NCI-H526 (cell line): ENCODE measurements around the gene TMEM176B.
"Not testable (repeated sequence)": the region's sequence is repeated elsewhere in the genome, so short reads cannot be mapped to it uniquely, and the experiment has no call there.

Source experiments
- DNase-seq, 2 experiments: peaks; one replicate each; lab custom pipeline; 2025; lab: John Stamatoyannopoulos, UW

The TMEM176B gene

GRCh38 chr7:150790416-150791075 is 9.6 kb downstream of the TMEM176B start:
- no peak for DNase-seq

DNA sequence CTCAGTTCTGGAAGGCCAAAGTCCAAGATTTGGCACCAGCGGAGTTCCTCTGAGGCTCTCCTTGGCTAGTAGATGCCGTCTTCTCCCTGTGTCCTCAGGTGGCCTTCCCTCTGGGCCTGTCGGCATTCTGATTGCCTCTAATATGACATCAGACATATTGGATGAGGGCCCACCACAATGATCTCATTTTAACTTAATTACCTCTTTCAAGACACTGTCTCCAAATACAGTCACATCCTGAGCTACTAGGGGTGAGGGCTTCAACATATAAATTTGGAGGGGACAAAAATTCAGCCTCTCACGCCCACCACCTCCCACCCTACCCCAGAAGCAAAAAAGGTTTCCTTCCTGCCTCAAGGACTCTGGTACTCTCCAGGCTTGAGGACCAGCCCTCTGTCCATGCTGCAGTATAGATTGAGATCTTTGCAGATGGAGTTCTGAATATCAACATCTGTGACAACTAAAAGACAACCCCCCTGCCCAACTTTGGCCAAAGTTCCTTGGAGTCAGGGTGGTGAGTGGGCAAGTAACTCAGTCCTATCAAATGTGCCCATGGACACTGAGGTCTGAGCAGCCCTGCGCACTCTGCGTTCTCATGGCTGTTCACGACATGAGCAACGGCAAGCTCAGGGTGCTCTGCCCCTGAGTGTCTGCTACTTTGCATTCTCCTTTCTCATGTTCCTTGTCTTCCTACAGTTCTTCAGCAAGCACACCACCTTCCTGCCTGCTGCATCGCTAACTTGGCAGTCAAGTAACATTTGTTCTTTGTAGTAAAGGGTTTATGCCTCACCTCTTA is 11.5 kb downstream of the TMEM176B start:
- DNase-seq: no peak

DNA sequence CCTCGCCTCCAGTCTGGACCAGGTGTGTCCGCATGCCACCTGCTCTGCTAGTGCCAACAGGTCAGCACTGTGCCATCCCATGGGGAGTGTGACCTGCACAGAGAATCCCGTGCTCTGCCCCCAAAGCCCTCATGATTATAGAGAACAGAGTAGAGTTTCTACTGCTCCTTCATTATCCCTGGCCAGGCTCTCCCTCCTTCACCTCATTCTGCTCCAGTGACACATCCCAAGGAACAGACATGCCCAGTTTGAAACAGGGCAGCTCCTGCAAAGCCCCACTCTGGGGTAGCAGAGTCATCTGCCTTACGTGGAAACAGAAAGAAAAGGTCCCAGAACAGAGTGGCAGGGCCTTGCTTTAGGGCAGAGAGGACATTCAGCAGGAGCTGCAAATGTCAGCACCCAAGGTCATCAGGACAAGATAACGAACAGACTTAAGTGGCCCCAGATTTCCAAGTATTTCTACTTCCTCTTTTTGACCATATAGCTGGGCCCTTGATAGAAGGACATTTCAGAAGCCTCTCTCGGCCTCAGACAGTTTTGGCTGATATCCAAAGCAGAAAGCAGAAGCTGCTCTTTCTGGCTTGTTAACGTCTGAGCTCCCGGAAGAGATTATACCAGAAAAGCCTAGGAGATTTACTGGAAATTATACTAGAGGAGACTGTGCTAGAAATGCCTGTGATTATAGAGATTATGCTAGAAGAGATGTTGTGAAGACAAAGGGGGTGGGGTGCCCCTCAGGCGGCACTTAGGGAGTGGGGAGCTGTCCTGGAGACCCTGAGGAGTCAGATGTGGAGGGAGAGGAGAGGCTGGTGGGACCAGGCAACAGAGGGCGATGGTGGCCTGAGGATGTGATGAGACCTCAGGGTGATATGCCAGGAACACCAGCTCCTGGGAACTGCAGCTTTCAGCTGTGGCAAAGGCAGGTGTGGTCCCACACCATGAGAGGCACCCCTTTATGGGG is 12.6 kb downstream of the TMEM176B start:
- DNase-seq: peak in 1 of 2 experiments; percentile 12

DNA sequence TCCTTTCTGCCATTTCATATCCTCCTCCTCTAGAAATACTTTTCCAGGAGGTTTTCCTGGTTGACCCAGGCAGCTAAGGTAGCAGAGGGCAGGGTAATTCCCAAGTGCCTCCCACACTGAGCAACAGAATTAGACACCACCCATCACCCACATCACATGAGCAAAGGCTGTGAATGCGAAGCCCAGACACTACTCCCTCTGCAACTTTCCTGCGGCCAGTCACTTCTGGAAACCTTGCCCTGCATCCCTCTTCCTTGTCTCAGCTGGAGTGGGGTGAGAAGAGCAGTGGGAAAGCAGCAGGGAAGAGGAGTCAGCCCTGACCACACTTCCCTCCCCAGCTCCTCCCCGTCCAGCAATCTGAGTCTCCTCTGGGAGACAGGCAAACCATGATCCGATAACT is 15.2 kb downstream of the TMEM176B start:
- no peak for DNase-seq

DNA sequence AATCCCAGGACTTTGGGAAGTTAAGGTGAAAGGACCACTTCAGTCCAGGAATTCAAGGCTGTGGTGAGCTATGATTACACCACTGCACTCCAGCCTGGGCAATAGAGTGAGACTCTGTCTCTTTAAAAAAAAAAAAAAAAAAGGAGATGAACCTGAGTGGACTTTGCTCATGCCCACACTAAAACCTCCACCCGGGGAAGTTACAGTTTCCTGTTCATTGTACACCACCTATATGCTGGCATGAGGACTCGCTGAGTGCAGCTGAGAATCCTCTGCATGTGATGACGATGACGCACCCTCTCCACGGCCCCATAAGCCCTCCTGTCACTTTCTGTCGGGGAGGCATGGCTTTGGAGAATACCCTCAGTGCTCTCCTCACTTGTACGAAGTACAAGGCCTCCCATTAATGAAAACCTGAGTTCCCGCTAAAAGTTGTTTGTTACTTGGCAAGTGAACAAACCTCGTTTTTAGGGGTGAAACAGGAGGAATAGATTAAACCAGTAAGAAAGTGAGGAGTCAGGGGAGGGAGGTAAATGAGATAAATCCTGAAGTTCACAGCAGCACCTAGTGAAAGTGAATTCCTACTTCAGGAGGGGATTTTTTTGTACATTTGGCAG is 15.9 kb downstream of the TMEM176B start:
- DNase-seq: peak in 1 of 2 experiments; percentile 45

GRCh38 chr7:150781961-150782360 is 18.2 kb downstream of the TMEM176B start:
- DNase-seq: no peak

GRCh38 chr7:150781103-150781502 is 19.1 kb downstream of the TMEM176B start:
- no peak for DNase-seq

DNA sequence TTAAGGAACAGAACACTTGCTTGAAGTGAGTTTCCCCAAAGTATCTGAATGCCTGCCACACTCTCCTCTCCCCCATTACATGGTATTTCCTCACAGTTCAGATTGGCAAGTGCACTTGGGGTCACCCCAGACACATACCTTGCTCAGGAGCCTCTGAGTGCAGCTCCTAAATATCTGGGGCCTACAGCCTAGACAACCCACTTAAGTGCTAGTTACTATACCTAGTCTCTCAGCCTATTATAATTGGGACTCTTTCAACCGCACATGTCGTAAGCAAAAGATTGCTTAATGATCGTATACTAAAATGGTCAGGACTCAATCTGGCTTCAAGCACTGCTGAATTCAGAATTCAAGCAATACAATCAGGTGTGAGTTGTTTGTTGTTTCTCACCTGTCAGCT is 19.9 kb downstream of the TMEM176B start:
- DNase-seq: no peak

- peak; percentile 68 to 90 for DNase-seq
These were observed 21.3 kb downstream of the TMEM176B start for GRCh38 chr7:150778738-150779301.

DNA sequence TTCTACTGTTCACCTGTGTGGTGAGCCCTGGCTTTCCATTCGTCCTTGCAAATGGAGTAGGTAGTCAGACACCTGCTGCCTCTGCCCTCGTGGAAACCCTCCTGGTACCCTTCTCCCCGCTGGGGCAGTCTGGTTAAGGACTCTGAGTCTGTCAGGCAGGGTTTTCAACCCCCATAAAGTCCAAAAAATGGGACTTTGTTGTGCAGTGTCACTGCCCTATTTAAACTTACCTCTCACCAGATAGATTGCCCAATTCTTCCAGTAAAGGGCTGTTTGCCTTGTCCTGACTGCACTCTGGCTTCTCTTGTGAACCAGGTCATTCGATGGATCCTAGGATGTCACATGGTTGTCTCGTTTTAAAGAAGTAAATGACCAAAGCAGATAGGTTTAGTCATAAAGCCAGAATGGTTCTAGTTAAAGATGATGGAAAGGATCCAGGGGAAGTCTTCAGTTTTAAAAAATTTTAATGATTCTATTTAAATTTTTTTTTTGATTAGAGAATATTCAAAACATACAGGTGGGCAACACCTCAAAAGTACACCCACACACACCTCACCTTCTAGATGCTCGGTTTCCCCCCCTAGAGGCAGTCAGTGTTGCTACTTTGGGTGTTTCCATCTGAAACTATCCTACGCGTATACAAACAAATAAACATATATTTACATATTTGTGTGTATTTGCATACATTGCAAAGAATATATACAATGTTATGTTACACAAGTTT is 22.0 kb downstream of the TMEM176B start:
- DNase-seq: peak in 1 of 2 experiments; percentile 66

DNA sequence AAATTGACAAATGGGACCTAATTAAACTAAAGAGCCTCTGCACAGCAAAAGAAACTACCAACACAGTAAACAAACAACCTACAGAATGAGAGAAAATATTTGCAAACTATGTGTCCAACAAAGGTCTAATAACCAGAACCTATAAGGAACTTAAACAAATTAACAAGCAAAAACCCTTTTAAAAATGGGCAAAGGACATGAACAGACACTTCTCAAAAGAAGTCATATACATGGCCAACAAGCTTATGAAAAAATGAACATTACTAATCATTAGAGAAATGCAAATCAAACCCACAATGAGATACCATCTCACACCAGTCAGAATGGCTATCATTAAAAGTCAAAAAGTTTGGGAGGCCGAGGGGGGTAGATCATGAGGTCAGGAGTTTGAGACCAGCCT is 26.0 kb downstream of the TMEM176B start:
- not testable (repeated sequence) for DNase-seq

DNA sequence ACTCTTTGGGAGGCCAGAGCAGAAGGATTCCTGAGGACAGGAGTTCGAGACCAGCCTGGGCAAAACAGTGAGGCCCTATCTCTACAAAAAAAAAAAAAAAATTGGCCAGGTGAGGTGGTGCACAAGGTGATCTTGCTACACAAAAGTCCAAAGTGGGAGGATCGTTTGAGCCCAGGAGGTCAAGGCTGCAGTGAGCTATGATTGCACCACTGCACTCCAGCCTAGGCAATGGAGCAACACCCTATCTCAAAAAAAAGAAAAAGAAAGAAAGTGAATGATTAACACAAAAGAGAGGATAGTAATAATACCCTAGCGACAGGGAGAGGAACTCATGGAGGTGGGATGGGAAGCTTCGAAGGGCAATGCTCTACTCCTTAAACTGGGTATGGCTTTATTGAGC is 30.4 kb downstream of the TMEM176B start:
- DNase-seq: no peak

DNA sequence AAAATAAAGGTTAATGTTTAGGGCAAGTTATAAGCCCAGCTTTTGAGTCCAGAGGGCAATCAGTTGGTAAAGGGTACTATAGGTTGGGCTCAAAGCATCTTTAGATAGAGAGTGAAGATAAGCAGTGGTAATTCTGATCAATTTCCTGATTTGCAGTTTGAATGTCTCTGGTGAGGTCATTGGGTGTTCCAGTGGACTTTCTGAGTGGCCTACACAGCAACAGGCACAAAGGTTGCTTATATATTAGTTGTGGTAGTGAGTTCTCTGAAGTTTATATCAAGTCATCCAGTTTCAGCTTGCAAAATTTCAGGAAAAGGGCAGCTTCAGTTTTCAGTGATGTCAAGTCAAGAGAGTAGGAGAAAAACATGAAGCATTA is 33.8 kb downstream of the TMEM176B start:
- DNase-seq: no peak

DNA sequence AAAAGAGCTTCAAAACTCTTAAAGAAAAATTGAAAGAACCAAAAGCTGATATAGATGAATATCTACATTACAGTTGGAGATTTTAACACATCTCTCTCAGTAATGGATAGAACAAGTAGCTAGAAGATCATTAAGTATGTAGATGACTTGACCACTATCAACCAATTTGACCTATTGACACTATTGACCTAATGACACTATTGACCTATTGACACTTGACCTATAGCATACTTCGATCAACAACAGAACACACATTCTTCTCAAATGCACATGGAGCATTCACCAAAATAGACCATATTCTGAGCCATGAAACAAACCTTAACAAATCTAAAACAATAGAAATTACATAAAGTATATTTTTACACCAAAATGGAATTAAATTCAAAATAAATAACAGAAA is 40.7 kb downstream of the TMEM176B start:
- DNase-seq: no peak

- DNase-seq: peak in 1 of 2 experiments; percentile 48
These were observed 43.3 kb downstream of the TMEM176B start for GRCh38 chr7:150756858-150757257.

DNA sequence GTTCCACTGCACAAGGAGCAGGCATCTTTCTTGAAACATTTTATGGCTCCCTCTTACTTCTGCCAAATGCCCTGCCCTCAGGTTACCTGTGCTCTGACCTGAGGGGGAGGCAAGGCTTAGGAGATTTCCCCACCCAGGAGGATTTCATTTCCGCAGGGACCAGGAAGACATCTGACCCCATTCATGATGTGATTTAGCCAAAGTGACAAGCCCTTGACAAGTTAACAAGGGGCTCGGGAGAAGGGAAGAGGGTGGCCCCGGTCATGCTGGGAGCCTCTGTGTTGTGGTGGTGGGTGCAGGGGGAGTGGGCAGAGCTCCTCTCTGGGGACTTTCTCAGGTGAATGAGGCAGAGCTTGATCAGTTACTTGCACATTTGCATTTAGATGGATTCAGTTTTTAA is 44.0 kb downstream of the TMEM176B start:
- no peak for DNase-seq

DNA sequence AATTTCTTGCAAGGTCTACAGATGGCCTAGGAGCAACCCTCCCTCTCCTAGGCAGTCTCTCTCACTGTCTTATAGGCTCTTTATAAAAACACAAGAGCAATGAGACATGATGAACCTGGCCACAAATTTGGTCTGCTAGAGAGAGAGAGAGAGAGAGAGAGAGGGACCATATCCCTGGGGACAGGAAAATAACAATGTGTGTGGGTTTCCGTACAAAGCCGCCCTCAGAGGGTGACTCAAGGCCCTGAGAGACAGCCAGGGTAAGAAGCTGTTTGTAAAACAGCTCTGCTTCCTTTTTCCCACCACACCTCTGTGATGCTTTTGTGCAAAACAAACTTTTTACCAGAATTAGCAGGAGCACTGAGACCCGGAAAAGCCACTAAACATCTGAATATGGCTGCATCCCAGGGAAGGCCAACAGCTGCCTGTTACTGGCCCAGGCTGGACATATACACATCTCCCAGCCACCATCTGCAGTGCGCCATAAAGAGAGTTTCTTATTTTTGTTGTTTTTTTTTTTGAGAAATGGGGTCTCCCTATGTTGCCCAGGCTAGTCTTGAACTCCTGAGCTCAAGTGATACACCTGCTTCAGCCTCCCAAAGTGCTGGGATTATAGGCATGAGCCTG is 44.6 kb downstream of the TMEM176B start:
- no peak for DNase-seq

- no peak for DNase-seq
These were observed 45.2 kb downstream of the TMEM176B start for GRCh38 chr7:150754951-150755350.

DNA sequence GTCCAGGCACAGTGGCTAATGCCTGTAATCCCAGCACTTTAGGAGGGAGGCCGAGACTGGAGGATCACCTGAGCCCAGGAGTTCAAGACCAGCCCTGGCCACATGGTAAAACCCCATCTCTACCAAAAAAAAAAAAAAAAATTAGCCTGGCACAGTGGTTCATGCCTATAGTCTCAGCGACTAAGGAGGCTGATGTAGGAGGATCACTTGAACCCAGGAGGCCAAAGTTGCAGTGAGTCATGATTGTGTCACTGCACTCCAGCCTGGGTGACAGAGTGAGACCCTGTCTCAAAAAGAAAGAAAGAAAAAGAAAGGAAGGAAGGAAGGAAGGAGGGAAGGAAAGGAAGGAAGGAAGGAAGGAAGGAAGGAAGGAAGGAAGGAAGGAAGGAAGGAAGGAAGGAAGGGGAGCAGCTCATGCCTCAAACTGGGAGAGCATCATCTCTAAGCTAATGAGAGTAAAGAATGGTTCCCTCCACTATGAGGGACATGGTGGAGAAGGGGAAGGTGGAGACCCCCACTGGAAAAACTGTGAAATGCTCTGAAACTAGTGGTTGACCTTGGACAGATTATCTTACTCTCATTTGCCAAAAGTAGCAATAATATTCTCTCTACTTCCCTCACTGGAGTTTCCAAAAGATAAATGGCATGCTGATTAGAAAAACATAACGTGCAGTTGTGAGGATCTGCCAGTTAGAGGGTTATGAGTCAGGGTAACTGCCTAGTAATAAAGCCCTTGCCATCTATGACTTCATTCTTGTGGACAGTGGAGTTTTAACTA is 46.1 kb downstream of the TMEM176B start:
- DNase-seq: peak in 1 of 2 experiments; percentile 20

- no peak for DNase-seq
These were observed 46.9 kb downstream of the TMEM176B start for GRCh38 chr7:150753239-150753638.
